Neural cell (in vitro differentiated cells): ENCODE results near the gene INPP5D. TPM values are rescaled to one million over a fixed set of nuclear protein-coding genes. Genes with fewer than 3 reads are reported as not detected.

Source experiments
- H2AFZ ChIP-seq: fragments of 200-600, 300-800 bp; sonication (generic), shearing (Covaris generic); 2 replicates; pipeline ENCODE4 v1.6.0; 2014; ENCODE audit warnings: low read depth, mild to moderate bottlenecking, antibody characterized with exemption, low read length, moderate library complexity
- H3F3A ChIP-seq: fragments of 200-600 bp; shearing (Covaris generic); 2 replicates; pipeline ENCODE4 v1.6.1; 2016; ENCODE audit warnings: mild to moderate bottlenecking, moderate library complexity, mixed read lengths, antibody characterized with exemption, low read length; ENCODE audit not compliant: insufficient read depth, poor library complexity, severe bottlenecking
- H3K27ac ChIP-seq: fragments of 200-600, 300-800 bp; sonication (generic), shearing (Covaris generic); 2 replicates; pipeline ENCODE4 v1.5.1; 2014; ENCODE audit warnings: mild to moderate bottlenecking, low read length, moderate library complexity
- H3K27me3 ChIP-seq: fragments of 300-800, 200-600 bp; sonication (generic), shearing (Covaris generic); 2 replicates; pipeline ENCODE4 v1.6.0; 2014; ENCODE audit warnings: mild to moderate bottlenecking, low read depth, low read length, moderate library complexity; ENCODE audit not compliant: insufficient read depth
- H3K36me3 ChIP-seq: fragments of 300-800, 200-600 bp; sonication (generic), shearing (Covaris generic); 2 replicates; pipeline ENCODE4 v1.5.1; 2014; ENCODE audit warnings: mild to moderate bottlenecking, antibody characterized with exemption, low read length, moderate library complexity; ENCODE audit not compliant: insufficient read depth
- H3K4me2 ChIP-seq: fragments of 300-800, 200-600 bp; sonication (generic), shearing (Covaris generic); 2 replicates; pipeline ENCODE4 v1.6.0; 2014; ENCODE audit warnings: mild to moderate bottlenecking, low read length
- H3K4me3 ChIP-seq: fragments of 300-800, 200-600 bp; sonication (generic), shearing (Covaris generic); 2 replicates; pipeline ENCODE4 v1.5.1; 2014; ENCODE audit warnings: mild to moderate bottlenecking, low read length, moderate library complexity
- H3K79me2 ChIP-seq: fragments of 200-600 bp; shearing (Covaris generic); replicated peaks from 2 replicates; pipeline ENCODE4 v1.6.0; 2014; ENCODE audit warnings: mild to moderate bottlenecking, low read length, moderate library complexity; ENCODE audit not compliant: insufficient read depth
- H3K9ac ChIP-seq: fragments of 300-800, 200-600 bp; sonication (generic), shearing (Covaris generic); 2 replicates; pipeline ENCODE4 v1.6.1; 2016; ENCODE audit warnings: mild to moderate bottlenecking, low read length, mixed read lengths
- H3K9me2 ChIP-seq: fragments of 200-600 bp; shearing (Covaris generic); 2 replicates; pipeline ENCODE4 v1.6.1; 2016; ENCODE audit warnings: mild to moderate bottlenecking, low read length, mixed read lengths; ENCODE audit not compliant: insufficient read depth
- H3K9me3 ChIP-seq: fragments of 200-600, 300-800 bp; sonication (generic), shearing (Covaris generic); 2 replicates; pipeline ENCODE4 v1.6.1; 2016; ENCODE audit warnings: mild to moderate bottlenecking, mixed run types, low read length, moderate library complexity, mixed read lengths
- H4K20me1 ChIP-seq: fragments of 200-600 bp; shearing (Covaris generic); 2 replicates; pipeline ENCODE4 v1.6.1; 2016; ENCODE audit warnings: mild to moderate bottlenecking, mixed run types; ENCODE audit not compliant: insufficient read depth
- CTCF ChIP-seq: fragments of 450-650 bp; IDR thresholded peaks from 2 replicates; pipeline ENCODE4 v1.5.1; 2014; ENCODE audit warnings: antibody characterized with exemption, mild to moderate bottlenecking, moderate library complexity; ENCODE audit not compliant: poor library complexity, severe bottlenecking
- EP300 ChIP-seq: fragments of 450-650 bp; conservative IDR thresholded peaks from 2 replicates; pipeline ENCODE4 v1.6.1; 2014; ENCODE audit warnings: antibody characterized with exemption, mild to moderate bottlenecking, moderate library complexity; ENCODE audit not compliant: poor library complexity, severe bottlenecking
- EZH2 ChIP-seq: fragments of 200-600, 300-800 bp; shearing (Covaris generic), sonication (generic); IDR thresholded peaks from 2 replicates; pipeline ENCODE4 v1.6.1; 2014; ENCODE audit warnings: antibody characterized with exemption, low read length, borderline replicate concordance, mild to moderate bottlenecking; ENCODE audit not compliant: insufficient read depth, poor library complexity, severe bottlenecking
- MXI1 ChIP-seq: fragments of 450-650 bp; conservative IDR thresholded peaks from 2 replicates; pipeline ENCODE4 v1.6.1; 2014; ENCODE audit warnings: antibody characterized with exemption, mild to moderate bottlenecking; ENCODE audit not compliant: poor library complexity, severe bottlenecking
- POLR2AphosphoS5 ChIP-seq: IDR thresholded peaks from 2 replicates; pipeline ENCODE4 v1.6.1; 2012
- RAD21 ChIP-seq: fragments of 450-650 bp; conservative IDR thresholded peaks from 2 replicates; pipeline ENCODE4 v1.6.1; 2014; ENCODE audit warnings: antibody characterized with exemption, mild to moderate bottlenecking, moderate library complexity
- REST ChIP-seq: IDR thresholded peaks from 2 replicates; pipeline ENCODE4 v1.6.1; 2012; ENCODE audit warnings: borderline replicate concordance
- SMC3 ChIP-seq: fragments of 450-650 bp; conservative IDR thresholded peaks from 2 replicates; pipeline ENCODE4 v1.6.1; 2014; ENCODE audit warnings: antibody characterized with exemption, mild to moderate bottlenecking, moderate library complexity; ENCODE audit not compliant: poor library complexity
- TAF1 ChIP-seq: IDR thresholded peaks from 2 replicates; pipeline ENCODE4 v1.6.1; 2012; ENCODE audit warnings: low read depth
- polyA plus RNA-seq: library from polyadenylated mRNA; depleted of rRNA; stranded (reverse); fragments of >200 nt; gene quantifications from 2 replicates; pipeline ENCODE4 v1.2.3, GENCODE V29; 2014

The INPP5D gene
- polyA plus RNA-seq, 1 donor from 2014 or later = not detected

- Histone ChIP-seq H3K27me3 (no peaks in the 10 kb centered on the region), H2AFZ (no peak overlapping the region), H3K36me3 (no peaks in the 10 kb centered on the region), H3K9ac (no peak overlapping the region), H3K79me2 (no peaks in the 10 kb centered on the region), H3K4me2 (no peak overlapping the region), H3F3A (no peaks in the 10 kb centered on the region), H3K9me3 (no peaks in the 10 kb centered on the region), H3K4me3 (no peak overlapping the region), H3K9me2 (no peaks in the 10 kb centered on the region), H4K20me1 (no peaks in the 10 kb centered on the region), H3K27ac (no peak overlapping the region)
- TF ChIP-seq EP300 (no peak), MXI1 (no peak)
These were observed 14.0 kb downstream of the INPP5D start for GRCh38 chr2:233074106-233074505.

GRCh38 chr2:233075141-233075965 is 15.2 kb downstream of the INPP5D start:
- no peaks in the 10 kb centered on the region for H3F3A ChIP-seq
- H3K9ac ChIP-seq = no peak overlapping the region
- H4K20me1 ChIP-seq = no peaks in the 10 kb centered on the region
- H3K4me3 ChIP-seq = no peak overlapping the region
- H3K79me2 ChIP-seq = no peaks in the 10 kb centered on the region
- no peaks in the 10 kb centered on the region for H3K27me3 ChIP-seq
- TF ChIP-seq EZH2 (no peak), POLR2AphosphoS5 (no peak), RAD21 (no peak), MXI1 (no peak), CTCF (no peak), REST (no peak), SMC3 (no peak), TAF1 (no peak), EP300 (no peak)
- no peak overlapping the region for H3K4me2 ChIP-seq
- H3K9me3 ChIP-seq = no peaks in the 10 kb centered on the region
- no peak overlapping the region for H3K27ac ChIP-seq
- H2AFZ ChIP-seq = no peak overlapping the region
- H3K36me3 ChIP-seq = no peaks in the 10 kb centered on the region
- H3K9me2 ChIP-seq = no peaks in the 10 kb centered on the region
